Astrocyte (in vitro differentiated cells and primary cell): ENCODE results near the gene YES1. TPM values are rescaled to one million over a fixed set of nuclear protein-coding genes. Genes with fewer than 3 reads are reported as not detected.
"Not testable (repeated sequence)": the region's sequence is repeated elsewhere in the genome, so short reads cannot be mapped to it uniquely, and the experiment has no call there.

ENCODE experiments used
- DNase-seq: peaks from one replicate; pipeline ENCODE4 v3.0.0-alpha.2; 2010; ENCODE audit warnings: low read depth
- FAIRE-seq: peaks from 2 replicates; lab custom pipeline; 2011; peaks lifted over from hg19 to GRCh38; lab: Jason Lieb, UNC
- H2AFZ ChIP-seq: 2 replicates; pipeline ENCODE4 v1.6.0; 2012; ENCODE audit warnings: low read depth, low read length, inconsistent platforms
- H3K27ac ChIP-seq: 2 replicates; pipeline ENCODE4 v1.5.1; 2011; ENCODE audit warnings: low read depth, low read length, inconsistent platforms
- H3K27me3 ChIP-seq: 2 replicates; pipeline ENCODE4 v1.6.0; 2011; ENCODE audit warnings: low read length, inconsistent platforms; ENCODE audit not compliant: insufficient read depth
- H3K36me3 ChIP-seq: 2 replicates; pipeline ENCODE4 v1.5.1; 2011; ENCODE audit warnings: low read length, inconsistent platforms; ENCODE audit not compliant: insufficient read depth
- H3K4me1 ChIP-seq: 2 replicates; pipeline ENCODE4 v1.5.1; 2011; ENCODE audit warnings: low read length, inconsistent platforms; ENCODE audit not compliant: insufficient read depth
- H3K4me2 ChIP-seq: 2 replicates; pipeline ENCODE4 v1.6.0; 2012; ENCODE audit warnings: low read length, inconsistent platforms
- H3K4me3 ChIP-seq: 2 replicates; pipeline ENCODE4 v1.5.1; 2011; ENCODE audit warnings: low read depth, mild to moderate bottlenecking, low read length, inconsistent platforms; ENCODE audit not compliant: insufficient read depth
- H3K79me2 ChIP-seq: 2 replicates; pipeline ENCODE4 v1.6.0; 2012; ENCODE audit warnings: mild to moderate bottlenecking, low read length, inconsistent platforms; ENCODE audit not compliant: insufficient read depth
- H3K9ac ChIP-seq: 2 replicates; pipeline ENCODE4 v1.6.0; 2012; ENCODE audit warnings: mild to moderate bottlenecking, low read length, inconsistent platforms
- H3K9me3 ChIP-seq: 2 replicates; pipeline ENCODE4 v1.5.1; 2012; ENCODE audit warnings: low read depth, mild to moderate bottlenecking, low read length, inconsistent platforms; ENCODE audit not compliant: insufficient read depth
- H4K20me1 ChIP-seq: 2 replicates; pipeline ENCODE4 v1.6.0; 2012; ENCODE audit warnings: low read length, inconsistent platforms; ENCODE audit not compliant: insufficient read depth
- H3K27ac Mint-ChIP-seq: one replicate; pipeline ENCODE4 v1.8.0; 2021; ENCODE audit warnings: mild to moderate bottlenecking, mixed read lengths; ENCODE audit not compliant: unreplicated experiment
- H3K27me3 Mint-ChIP-seq: one replicate; pipeline ENCODE4 v1.8.0; 2021; ENCODE audit warnings: low read depth, mixed read lengths; ENCODE audit not compliant: unreplicated experiment
- H3K36me3 Mint-ChIP-seq: one replicate; pipeline ENCODE4 v1.8.0; 2021; ENCODE audit warnings: low read depth, mixed read lengths; ENCODE audit not compliant: unreplicated experiment
- H3K4me1 Mint-ChIP-seq: one replicate; pipeline ENCODE4 v1.8.0; 2021; ENCODE audit warnings: low read depth, mixed read lengths; ENCODE audit not compliant: unreplicated experiment
- H3K4me3 Mint-ChIP-seq: one replicate; pipeline ENCODE4 v1.8.0; 2021; ENCODE audit warnings: mild to moderate bottlenecking, moderate library complexity, mixed read lengths; ENCODE audit not compliant: unreplicated experiment
- H3K9me3 Mint-ChIP-seq: one replicate; pipeline ENCODE4 v1.8.0; 2021; ENCODE audit warnings: mild to moderate bottlenecking, mixed read lengths; ENCODE audit not compliant: unreplicated experiment
- EZH2 ChIP-seq: IDR thresholded peaks from 2 replicates; pipeline ENCODE4 v1.6.1; 2012; ENCODE audit warnings: mild to moderate bottlenecking, low read length, inconsistent platforms; ENCODE audit not compliant: insufficient read depth
- total RNA-seq: library from RNA; stranded (reverse); gene quantifications from 2 replicates; pipeline ENCODE4 v1.2.1, GENCODE V29; 2021
- TF ChIP-seq, protein P1 (sequence below): IDR thresholded peaks from 2 replicates; pipeline ENCODE4 v1.5.1; 2011; ENCODE audit warnings: low read depth, mild to moderate bottlenecking, inconsistent platforms, low read length, moderate library complexity; ENCODE audit not compliant: insufficient read depth

YES1 gene
- total RNA-seq, 1 donor from 2014 or later = 68.2 TPM

DNA sequence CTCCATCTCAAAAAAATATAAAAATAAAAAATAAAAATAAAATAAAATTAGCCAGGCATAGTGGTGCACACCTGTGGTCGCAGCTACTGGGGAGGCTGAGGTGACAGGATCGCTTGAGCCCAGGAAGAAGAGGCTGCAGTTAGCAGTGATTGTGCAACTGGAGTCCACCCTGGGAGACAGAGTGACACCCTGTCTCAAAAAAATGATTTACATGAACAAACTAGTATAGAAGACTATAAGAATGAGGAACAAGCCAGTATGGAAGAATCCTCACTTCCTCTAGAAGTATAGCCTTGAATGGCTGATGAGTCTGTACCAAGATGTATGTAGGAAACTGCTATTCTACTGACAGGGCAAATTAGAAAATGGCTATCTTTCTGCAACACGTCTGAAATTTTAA lies 10.9 kb downstream of the YES1 start:
- DNase-seq (no peak), FAIRE-seq (no peak)
- no peak overlapping the region for H2AFZ ChIP-seq
- H3K79me2 ChIP-seq = peaks cover 83% of the 10 kb centered on the region
- no peaks in the 10 kb centered on the region for H3K36me3 ChIP-seq
- Mint-ChIP-seq H3K36me3 (no peaks in the 10 kb centered on the region), H3K9me3 (no peaks in the 10 kb centered on the region), H3K27me3 (no peaks in the 10 kb centered on the region), H3K4me3 (no peak overlapping the region), H3K27ac (no peak overlapping the region), H3K4me1 (peaks cover 9% of the 10 kb centered on the region)
- H3K9ac ChIP-seq = no peak overlapping the region
- no peaks in the 10 kb centered on the region for H3K4me1 ChIP-seq
- H3K27ac ChIP-seq = no peak overlapping the region
- no peak overlapping the region for H3K4me3 ChIP-seq
- no peak overlapping the region for H3K4me2 ChIP-seq
- no peaks in the 10 kb centered on the region for H3K27me3 ChIP-seq
- H3K9me3 ChIP-seq = no peaks in the 10 kb centered on the region
- peaks cover 69% of the 10 kb centered on the region for H4K20me1 ChIP-seq
- TF ChIP-seq EZH2 = no peak
- TF ChIP-seq, protein P1, sequence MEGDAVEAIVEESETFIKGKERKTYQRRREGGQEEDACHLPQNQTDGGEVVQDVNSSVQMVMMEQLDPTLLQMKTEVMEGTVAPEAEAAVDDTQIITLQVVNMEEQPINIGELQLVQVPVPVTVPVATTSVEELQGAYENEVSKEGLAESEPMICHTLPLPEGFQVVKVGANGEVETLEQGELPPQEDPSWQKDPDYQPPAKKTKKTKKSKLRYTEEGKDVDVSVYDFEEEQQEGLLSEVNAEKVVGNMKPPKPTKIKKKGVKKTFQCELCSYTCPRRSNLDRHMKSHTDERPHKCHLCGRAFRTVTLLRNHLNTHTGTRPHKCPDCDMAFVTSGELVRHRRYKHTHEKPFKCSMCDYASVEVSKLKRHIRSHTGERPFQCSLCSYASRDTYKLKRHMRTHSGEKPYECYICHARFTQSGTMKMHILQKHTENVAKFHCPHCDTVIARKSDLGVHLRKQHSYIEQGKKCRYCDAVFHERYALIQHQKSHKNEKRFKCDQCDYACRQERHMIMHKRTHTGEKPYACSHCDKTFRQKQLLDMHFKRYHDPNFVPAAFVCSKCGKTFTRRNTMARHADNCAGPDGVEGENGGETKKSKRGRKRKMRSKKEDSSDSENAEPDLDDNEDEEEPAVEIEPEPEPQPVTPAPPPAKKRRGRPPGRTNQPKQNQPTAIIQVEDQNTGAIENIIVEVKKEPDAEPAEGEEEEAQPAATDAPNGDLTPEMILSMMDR = no peak

DNA sequence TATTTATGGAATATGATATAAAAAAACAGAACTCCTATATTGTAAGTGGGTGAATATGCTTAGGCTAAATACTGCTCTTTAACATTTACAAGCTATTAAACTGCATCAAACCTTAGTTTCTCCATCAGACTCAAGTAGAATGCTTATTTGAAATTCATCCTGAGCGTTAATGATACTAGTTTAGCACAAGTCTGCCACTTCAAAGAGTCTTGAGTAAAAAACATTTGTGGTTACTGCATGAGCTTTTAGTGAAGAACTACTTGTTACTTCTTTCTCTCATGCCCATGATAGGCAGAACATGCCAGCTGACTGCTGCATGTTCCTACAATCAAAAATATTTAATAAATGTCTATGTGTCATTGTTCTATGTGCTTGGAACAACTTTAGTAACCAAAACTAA lies 12.1 kb downstream of the YES1 start:
- DNase-seq (no peak), FAIRE-seq (no peak)
- Histone ChIP-seq H3K9me3 (no peaks in the 10 kb centered on the region), H4K20me1 (peaks cover 68% of the 10 kb centered on the region), H2AFZ (no peak overlapping the region), H3K4me3 (no peak overlapping the region), H3K27me3 (no peaks in the 10 kb centered on the region), H3K9ac (no peak overlapping the region), H3K79me2 (peaks cover 81% of the 10 kb centered on the region), H3K4me1 (no peaks in the 10 kb centered on the region), H3K36me3 (no peaks in the 10 kb centered on the region), H3K4me2 (no peak overlapping the region), H3K27ac (no peak overlapping the region)
- Mint-ChIP-seq H3K4me3 (no peak overlapping the region), H3K4me1 (no peaks in the 10 kb centered on the region), H3K27ac (no peak overlapping the region), H3K9me3 (no peaks in the 10 kb centered on the region), H3K27me3 (no peaks in the 10 kb centered on the region), H3K36me3 (no peaks in the 10 kb centered on the region)
- TF ChIP-seq, protein P1 = no peak
- no peak for TF ChIP-seq EZH2

DNA sequence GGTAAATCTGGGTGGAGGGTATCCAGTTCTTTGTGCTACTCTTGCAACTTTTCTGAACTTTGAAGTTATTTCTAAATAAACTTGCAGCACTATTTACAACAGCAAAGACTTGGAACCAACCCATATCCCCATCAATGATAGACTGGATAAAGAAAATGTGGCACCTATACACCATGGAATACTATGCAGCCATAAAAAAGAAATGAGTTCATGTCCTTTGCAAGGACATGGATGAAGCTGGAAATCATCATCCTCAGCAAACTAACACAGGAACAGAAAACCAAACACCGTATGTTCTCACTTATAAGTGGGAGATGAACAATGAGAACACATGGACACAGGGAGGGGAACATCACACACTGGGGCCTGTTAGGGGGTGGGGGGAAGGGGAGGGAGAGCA lies 16.7 kb downstream of the YES1 start:
- not testable (repeated sequence) for H3K27me3 Mint-ChIP-seq, H3K9ac ChIP-seq, H3K4me2 ChIP-seq, H3K36me3 ChIP-seq, H3K4me1 ChIP-seq, H3K4me3 Mint-ChIP-seq, FAIRE-seq, H2AFZ ChIP-seq, H3K4me1 Mint-ChIP-seq, H3K9me3 Mint-ChIP-seq, H3K4me3 ChIP-seq, H3K36me3 Mint-ChIP-seq, H3K9me3 ChIP-seq, DNase-seq, H3K27ac Mint-ChIP-seq, H3K27me3 ChIP-seq, H3K27ac ChIP-seq
- Histone ChIP-seq H3K79me2 (peaks cover 89% of the 10 kb centered on the region), H4K20me1 (peaks cover 64% of the 10 kb centered on the region)
